GM23338 (cell line): ENCODE measurements around the gene MMP17. TPM values are rescaled to one million over a fixed set of nuclear protein-coding genes. Genes with fewer than 3 reads are reported as not detected.

Source experiments
- ATAC-seq: fragments of 200-7000 bp; cut with Tn5 transposase; 3 replicates; pipeline ENCODE4 v1.9.1; 2020
- DNase-seq: peaks from one replicate; pipeline ENCODE4 v3.0.0-alpha.2; 2015; ENCODE audit warnings: low spot score
- H2AFZ ChIP-seq: fragments of 200-600 bp; sonication (generic); 2 replicates; pipeline ENCODE4 v1.8.0; 2016; ENCODE audit warnings: antibody characterized with exemption, mild to moderate bottlenecking, moderate library complexity
- H3F3A ChIP-seq: fragments of 200-600 bp; sonication (generic); replicated peaks from 2 replicates; pipeline ENCODE4 v1.8.0; 2017; ENCODE audit warnings: antibody characterized with exemption, mixed run types, low read depth
- H3K27ac ChIP-seq: fragments of 200-600 bp; sonication (generic); 2 replicates; pipeline ENCODE4 v1.6.1; 2016; ENCODE audit warnings: low read depth
- H3K27me3 ChIP-seq: fragments of 200-600 bp; sonication (generic); 2 replicates; pipeline ENCODE4 v1.8.0; 2016; ENCODE audit warnings: mild to moderate bottlenecking, mixed run types, moderate library complexity; ENCODE audit not compliant: insufficient read depth
- H3K36me3 ChIP-seq: fragments of 200-600 bp; sonication (generic); 2 replicates; pipeline ENCODE4 v1.8.0; 2016; ENCODE audit warnings: mild to moderate bottlenecking; ENCODE audit not compliant: insufficient read depth
- H3K4me1 ChIP-seq: fragments of 200-600 bp; sonication (generic); 2 replicates; pipeline ENCODE4 v1.8.0; 2016; ENCODE audit warnings: mild to moderate bottlenecking, moderate library complexity; ENCODE audit not compliant: insufficient read depth
- H3K4me2 ChIP-seq: fragments of 200-600 bp; sonication (generic); 2 replicates; pipeline ENCODE4 v1.7.1; 2017; ENCODE audit warnings: mixed run types
- H3K4me3 ChIP-seq: fragments of 200-600 bp; sonication (generic); 2 replicates; pipeline ENCODE4 v1.6.1; 2016; ENCODE audit warnings: mixed run types
- H3K79me2 ChIP-seq: fragments of 200-600 bp; sonication (generic); replicated peaks from 2 replicates; pipeline ENCODE4 v1.8.0; 2017; ENCODE audit warnings: mild to moderate bottlenecking; ENCODE audit not compliant: insufficient read depth
- H3K9me2 ChIP-seq: fragments of 200-600 bp; sonication (generic); 2 replicates; pipeline ENCODE4 v1.8.0; 2017; ENCODE audit not compliant: insufficient read depth
- H4K20me1 ChIP-seq: fragments of 200-600 bp; sonication (generic); replicated peaks from 2 replicates; pipeline ENCODE4 v1.8.0; 2017; ENCODE audit warnings: mild to moderate bottlenecking; ENCODE audit not compliant: insufficient read depth
- H3K27ac Mint-ChIP-seq: 2 replicates; pipeline ENCODE4 v1.8.0; 2020; ENCODE audit warnings: inconsistent platforms, mild to moderate bottlenecking, moderate library complexity, mixed read lengths
- H3K27me3 Mint-ChIP-seq: 3 replicates; pipeline ENCODE4 v1.8.0; 2022; ENCODE audit warnings: low read depth, mild to moderate bottlenecking, moderate library complexity, mixed read lengths, inconsistent platforms; ENCODE audit not compliant: insufficient read depth, poor library complexity
- H3K36me3 Mint-ChIP-seq: 3 replicates; pipeline ENCODE4 v1.8.0; 2021; ENCODE audit warnings: low read depth, mild to moderate bottlenecking, inconsistent platforms, moderate library complexity, mixed read lengths
- H3K4me1 Mint-ChIP-seq: 3 replicates; pipeline ENCODE4 v1.8.0; 2020; ENCODE audit warnings: mild to moderate bottlenecking, inconsistent platforms, mixed read lengths
- H3K4me3 Mint-ChIP-seq: 3 replicates; pipeline ENCODE4 v1.8.0; 2021; ENCODE audit warnings: moderate library complexity, mild to moderate bottlenecking, inconsistent platforms, mixed read lengths
- H3K9me3 Mint-ChIP-seq: 3 replicates; pipeline ENCODE4 v1.8.0; 2020; ENCODE audit warnings: moderate library complexity, mild to moderate bottlenecking, inconsistent platforms, mixed read lengths
- CREB1 ChIP-seq: fragments of 250-450 bp; sonication (Bioruptor Pico); IDR thresholded peaks from 2 replicates; pipeline ENCODE4 v1.5.0; 2020; ENCODE audit warnings: low read depth, mild to moderate bottlenecking, moderate library complexity
- CTCF ChIP-seq, 2 experiments: fragments of 200-600 bp in 1 of 2; sonication (generic) in 1 of 2; conservative IDR thresholded peaks; 2 replicates each; pipeline versions ENCODE4 v1.5.1 to v1.6.1; 2016 to 2017; ENCODE audit warnings: antibody characterized with exemption in 2 of 2, low read depth in 2 of 2, mild to moderate bottlenecking in 2 of 2, moderate library complexity in 1 of 2
- EZH2 ChIP-seq: fragments of 200-600 bp; sonication (generic); IDR thresholded peaks from one replicate; pipeline ENCODE4 v1.8.0; 2017; ENCODE audit warnings: antibody characterized with exemption, mild to moderate bottlenecking, low read depth; ENCODE audit not compliant: unreplicated experiment
- JUNB ChIP-seq: IDR thresholded peaks from one replicate; pipeline ENCODE4 v1.6.1; 2016; ENCODE audit warnings: antibody characterized with exemption; ENCODE audit not compliant: unreplicated experiment
- NANOG ChIP-seq: IDR thresholded peaks from 2 replicates; pipeline ENCODE4 v1.6.1; 2016; ENCODE audit warnings: antibody characterized with exemption, borderline replicate concordance
- POLR2AphosphoS5 ChIP-seq: IDR thresholded peaks from 2 replicates; pipeline ENCODE4 v1.6.1; 2016; ENCODE audit warnings: antibody characterized with exemption, low read depth
- STAT1 ChIP-seq: IDR thresholded peaks from one replicate; pipeline ENCODE4 v1.6.1; 2016; ENCODE audit warnings: antibody characterized with exemption; ENCODE audit not compliant: unreplicated experiment
- ZNF114 ChIP-seq: fragments of 250-450 bp; sonication (Bioruptor Pico); IDR thresholded peaks from 2 replicates; pipeline ENCODE4 v1.5.0; 2020; ENCODE audit warnings: mild to moderate bottlenecking, moderate library complexity
- ZNF331 ChIP-seq: fragments of 250-450 bp; sonication (Bioruptor Pico); IDR thresholded peaks from 2 replicates; pipeline ENCODE4 v1.5.0; 2020; ENCODE audit warnings: low read depth, mild to moderate bottlenecking, moderate library complexity
- polyA plus RNA-seq: library from polyadenylated mRNA; unstranded; fragments of >200 nt; fragmentation: Nextera tagmentation; extraction: Ambion mirVana; gene quantifications from 2 replicates; pipeline ENCODE4 v1.2.1, GENCODE V29; 2016
- total RNA-seq: library from RNA; depleted of rRNA; stranded (reverse); fragments of >200 nt; shearing (Covaris generic); gene quantifications from 2 replicates; pipeline ENCODE4 v1.2.3, GENCODE V29; 2014
- TF ChIP-seq, protein P1 (sequence below): IDR thresholded peaks from one replicate; pipeline ENCODE4 v1.6.1; 2018; ENCODE audit warnings: antibody characterized with exemption; ENCODE audit not compliant: unreplicated experiment
- TF ChIP-seq, protein P2 (sequence below): IDR thresholded peaks from 2 replicates; pipeline ENCODE4 v1.6.1; 2016; ENCODE audit warnings: antibody characterized with exemption

The MMP17 gene
- total and polyA plus RNA-seq, 2 experiments from 2014 or later, result 10.4 to 48.5 TPM

- H3K4me3 Mint-ChIP-seq, result no peak overlapping the region
- no peaks in the 10 kb centered on the region for H3K79me2 ChIP-seq
- no peak for ATAC-seq
These were observed 41.0 kb upstream of the MMP17 start for GRCh38 chr12:131787143-131787660.

More at GRCh38 chr12:131787143-131787660, 41.0 kb upstream of the MMP17 start:
- Histone ChIP-seq H3K36me3 (peaks cover 9% of the 10 kb centered on the region; the same call in 1 of the 2 replicates), H3K27ac (no peak overlapping the region), H3F3A (no peaks in the 10 kb centered on the region; the same call in 1 of the 2 replicates), H3K27me3 (no peaks in the 10 kb centered on the region), H3K4me3 (no peak overlapping the region), H3K4me1 (peaks cover 26% of the 10 kb centered on the region), H3K9me2 (no peaks in the 10 kb centered on the region), H4K20me1 (no peaks in the 10 kb centered on the region; the same call in none of the 2 replicates), H3K4me2 (no peak overlapping the region), H2AFZ (no peak overlapping the region)
- no peak overlapping the region for H3K27ac Mint-ChIP-seq
- DNase-seq, result no peak
- TF ChIP-seq EZH2 (no peak), JUNB (no peak), STAT1 (no peak), CTCF (conservative IDR thresholded peaks at IDR 0.05; ENCODE audit: low read depth in 2 of 2) (no peak; a peak in 1 of 4 replicates), ZNF331 (CRISPR knock-in tag) (no peak), POLR2AphosphoS5 (no peak), ZNF114 (CRISPR knock-in tag) (no peak), CREB1 (no peak), NANOG (no peak)
- TF ChIP-seq, protein P1, sequence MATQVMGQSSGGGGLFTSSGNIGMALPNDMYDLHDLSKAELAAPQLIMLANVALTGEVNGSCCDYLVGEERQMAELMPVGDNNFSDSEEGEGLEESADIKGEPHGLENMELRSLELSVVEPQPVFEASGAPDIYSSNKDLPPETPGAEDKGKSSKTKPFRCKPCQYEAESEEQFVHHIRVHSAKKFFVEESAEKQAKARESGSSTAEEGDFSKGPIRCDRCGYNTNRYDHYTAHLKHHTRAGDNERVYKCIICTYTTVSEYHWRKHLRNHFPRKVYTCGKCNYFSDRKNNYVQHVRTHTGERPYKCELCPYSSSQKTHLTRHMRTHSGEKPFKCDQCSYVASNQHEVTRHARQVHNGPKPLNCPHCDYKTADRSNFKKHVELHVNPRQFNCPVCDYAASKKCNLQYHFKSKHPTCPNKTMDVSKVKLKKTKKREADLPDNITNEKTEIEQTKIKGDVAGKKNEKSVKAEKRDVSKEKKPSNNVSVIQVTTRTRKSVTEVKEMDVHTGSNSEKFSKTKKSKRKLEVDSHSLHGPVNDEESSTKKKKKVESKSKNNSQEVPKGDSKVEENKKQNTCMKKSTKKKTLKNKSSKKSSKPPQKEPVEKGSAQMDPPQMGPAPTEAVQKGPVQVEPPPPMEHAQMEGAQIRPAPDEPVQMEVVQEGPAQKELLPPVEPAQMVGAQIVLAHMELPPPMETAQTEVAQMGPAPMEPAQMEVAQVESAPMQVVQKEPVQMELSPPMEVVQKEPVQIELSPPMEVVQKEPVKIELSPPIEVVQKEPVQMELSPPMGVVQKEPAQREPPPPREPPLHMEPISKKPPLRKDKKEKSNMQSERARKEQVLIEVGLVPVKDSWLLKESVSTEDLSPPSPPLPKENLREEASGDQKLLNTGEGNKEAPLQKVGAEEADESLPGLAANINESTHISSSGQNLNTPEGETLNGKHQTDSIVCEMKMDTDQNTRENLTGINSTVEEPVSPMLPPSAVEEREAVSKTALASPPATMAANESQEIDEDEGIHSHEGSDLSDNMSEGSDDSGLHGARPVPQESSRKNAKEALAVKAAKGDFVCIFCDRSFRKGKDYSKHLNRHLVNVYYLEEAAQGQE, result no peak
- TF ChIP-seq, protein P2, sequence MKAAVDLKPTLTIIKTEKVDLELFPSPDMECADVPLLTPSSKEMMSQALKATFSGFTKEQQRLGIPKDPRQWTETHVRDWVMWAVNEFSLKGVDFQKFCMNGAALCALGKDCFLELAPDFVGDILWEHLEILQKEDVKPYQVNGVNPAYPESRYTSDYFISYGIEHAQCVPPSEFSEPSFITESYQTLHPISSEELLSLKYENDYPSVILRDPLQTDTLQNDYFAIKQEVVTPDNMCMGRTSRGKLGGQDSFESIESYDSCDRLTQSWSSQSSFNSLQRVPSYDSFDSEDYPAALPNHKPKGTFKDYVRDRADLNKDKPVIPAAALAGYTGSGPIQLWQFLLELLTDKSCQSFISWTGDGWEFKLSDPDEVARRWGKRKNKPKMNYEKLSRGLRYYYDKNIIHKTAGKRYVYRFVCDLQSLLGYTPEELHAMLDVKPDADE, result no peak
- peaks cover 6% of the 10 kb centered on the region for H3K27me3 Mint-ChIP-seq
- peaks cover 29% of the 10 kb centered on the region for H3K4me1 Mint-ChIP-seq
- no peaks in the 10 kb centered on the region; the same call in 2 of the 3 replicates for H3K9me3 Mint-ChIP-seq
- peaks cover 62% of the 10 kb centered on the region for H3K36me3 Mint-ChIP-seq
